Neural cell (in vitro differentiated cells): ENCODE measurements around the gene GAST. TPM values are rescaled to one million over a fixed set of nuclear protein-coding genes. Genes with fewer than 3 reads are reported as not detected.
A peak's percentile ranks its signal among the peaks of the same experiment; 100 is the strongest.

Source experiments
- H2AFZ ChIP-seq: fragments of 200-600, 300-800 bp; sonication (generic), shearing (Covaris generic); 2 replicates; pipeline ENCODE4 v1.6.0; 2014; ENCODE audit warnings: low read depth, mild to moderate bottlenecking, antibody characterized with exemption, low read length, moderate library complexity
- H3F3A ChIP-seq: fragments of 200-600 bp; shearing (Covaris generic); 2 replicates; pipeline ENCODE4 v1.6.1; 2016; ENCODE audit warnings: mild to moderate bottlenecking, moderate library complexity, mixed read lengths, antibody characterized with exemption, low read length; ENCODE audit not compliant: insufficient read depth, poor library complexity, severe bottlenecking
- H3K27ac ChIP-seq: fragments of 200-600, 300-800 bp; sonication (generic), shearing (Covaris generic); 2 replicates; pipeline ENCODE4 v1.5.1; 2014; ENCODE audit warnings: mild to moderate bottlenecking, low read length, moderate library complexity
- H3K27me3 ChIP-seq: fragments of 300-800, 200-600 bp; sonication (generic), shearing (Covaris generic); 2 replicates; pipeline ENCODE4 v1.6.0; 2014; ENCODE audit warnings: mild to moderate bottlenecking, low read depth, low read length, moderate library complexity; ENCODE audit not compliant: insufficient read depth
- H3K36me3 ChIP-seq: fragments of 300-800, 200-600 bp; sonication (generic), shearing (Covaris generic); 2 replicates; pipeline ENCODE4 v1.5.1; 2014; ENCODE audit warnings: mild to moderate bottlenecking, antibody characterized with exemption, low read length, moderate library complexity; ENCODE audit not compliant: insufficient read depth
- H3K4me2 ChIP-seq: fragments of 300-800, 200-600 bp; sonication (generic), shearing (Covaris generic); 2 replicates; pipeline ENCODE4 v1.6.0; 2014; ENCODE audit warnings: mild to moderate bottlenecking, low read length
- H3K4me3 ChIP-seq: fragments of 300-800, 200-600 bp; sonication (generic), shearing (Covaris generic); 2 replicates; pipeline ENCODE4 v1.5.1; 2014; ENCODE audit warnings: mild to moderate bottlenecking, low read length, moderate library complexity
- H3K79me2 ChIP-seq: fragments of 200-600 bp; shearing (Covaris generic); replicated peaks from 2 replicates; pipeline ENCODE4 v1.6.0; 2014; ENCODE audit warnings: mild to moderate bottlenecking, low read length, moderate library complexity; ENCODE audit not compliant: insufficient read depth
- H3K9ac ChIP-seq: fragments of 300-800, 200-600 bp; sonication (generic), shearing (Covaris generic); 2 replicates; pipeline ENCODE4 v1.6.1; 2016; ENCODE audit warnings: mild to moderate bottlenecking, low read length, mixed read lengths
- H3K9me2 ChIP-seq: fragments of 200-600 bp; shearing (Covaris generic); 2 replicates; pipeline ENCODE4 v1.6.1; 2016; ENCODE audit warnings: mild to moderate bottlenecking, low read length, mixed read lengths; ENCODE audit not compliant: insufficient read depth
- H3K9me3 ChIP-seq: fragments of 200-600, 300-800 bp; sonication (generic), shearing (Covaris generic); 2 replicates; pipeline ENCODE4 v1.6.1; 2016; ENCODE audit warnings: mild to moderate bottlenecking, mixed run types, low read length, moderate library complexity, mixed read lengths
- H4K20me1 ChIP-seq: fragments of 200-600 bp; shearing (Covaris generic); 2 replicates; pipeline ENCODE4 v1.6.1; 2016; ENCODE audit warnings: mild to moderate bottlenecking, mixed run types; ENCODE audit not compliant: insufficient read depth
- EP300 ChIP-seq: fragments of 450-650 bp; conservative IDR thresholded peaks from 2 replicates; pipeline ENCODE4 v1.6.1; 2014; ENCODE audit warnings: antibody characterized with exemption, mild to moderate bottlenecking, moderate library complexity; ENCODE audit not compliant: poor library complexity, severe bottlenecking
- EZH2 ChIP-seq: fragments of 200-600, 300-800 bp; shearing (Covaris generic), sonication (generic); IDR thresholded peaks from 2 replicates; pipeline ENCODE4 v1.6.1; 2014; ENCODE audit warnings: antibody characterized with exemption, low read length, borderline replicate concordance, mild to moderate bottlenecking; ENCODE audit not compliant: insufficient read depth, poor library complexity, severe bottlenecking
- MXI1 ChIP-seq: fragments of 450-650 bp; conservative IDR thresholded peaks from 2 replicates; pipeline ENCODE4 v1.6.1; 2014; ENCODE audit warnings: antibody characterized with exemption, mild to moderate bottlenecking; ENCODE audit not compliant: poor library complexity, severe bottlenecking
- POLR2AphosphoS5 ChIP-seq: IDR thresholded peaks from 2 replicates; pipeline ENCODE4 v1.6.1; 2012
- RAD21 ChIP-seq: fragments of 450-650 bp; conservative IDR thresholded peaks from 2 replicates; pipeline ENCODE4 v1.6.1; 2014; ENCODE audit warnings: antibody characterized with exemption, mild to moderate bottlenecking, moderate library complexity
- REST ChIP-seq: IDR thresholded peaks from 2 replicates; pipeline ENCODE4 v1.6.1; 2012; ENCODE audit warnings: borderline replicate concordance
- SMC3 ChIP-seq: fragments of 450-650 bp; conservative IDR thresholded peaks from 2 replicates; pipeline ENCODE4 v1.6.1; 2014; ENCODE audit warnings: antibody characterized with exemption, mild to moderate bottlenecking, moderate library complexity; ENCODE audit not compliant: poor library complexity
- TAF1 ChIP-seq: IDR thresholded peaks from 2 replicates; pipeline ENCODE4 v1.6.1; 2012; ENCODE audit warnings: low read depth
- polyA plus RNA-seq: library from polyadenylated mRNA; depleted of rRNA; stranded (reverse); fragments of >200 nt; gene quantifications from 2 replicates; pipeline ENCODE4 v1.2.3, GENCODE V29; 2014
- TF ChIP-seq, protein P1 (sequence below): fragments of 450-650 bp; IDR thresholded peaks from 2 replicates; pipeline ENCODE4 v1.5.1; 2014; ENCODE audit warnings: antibody characterized with exemption, mild to moderate bottlenecking, moderate library complexity; ENCODE audit not compliant: poor library complexity, severe bottlenecking

GAST gene
- polyA plus RNA-seq, 1 donor from 2014 or later = not detected

- H3K36me3 ChIP-seq = peaks cover 16% of the 10 kb centered on the region
- H3K9me2 ChIP-seq = no peaks in the 10 kb centered on the region
- no peak for TF ChIP-seq SMC3
- TF ChIP-seq MXI1 = no peak
- no peak for TF ChIP-seq RAD21
- no peak for TF ChIP-seq EP300
- TF ChIP-seq REST = no peak
- TF ChIP-seq, protein P1, sequence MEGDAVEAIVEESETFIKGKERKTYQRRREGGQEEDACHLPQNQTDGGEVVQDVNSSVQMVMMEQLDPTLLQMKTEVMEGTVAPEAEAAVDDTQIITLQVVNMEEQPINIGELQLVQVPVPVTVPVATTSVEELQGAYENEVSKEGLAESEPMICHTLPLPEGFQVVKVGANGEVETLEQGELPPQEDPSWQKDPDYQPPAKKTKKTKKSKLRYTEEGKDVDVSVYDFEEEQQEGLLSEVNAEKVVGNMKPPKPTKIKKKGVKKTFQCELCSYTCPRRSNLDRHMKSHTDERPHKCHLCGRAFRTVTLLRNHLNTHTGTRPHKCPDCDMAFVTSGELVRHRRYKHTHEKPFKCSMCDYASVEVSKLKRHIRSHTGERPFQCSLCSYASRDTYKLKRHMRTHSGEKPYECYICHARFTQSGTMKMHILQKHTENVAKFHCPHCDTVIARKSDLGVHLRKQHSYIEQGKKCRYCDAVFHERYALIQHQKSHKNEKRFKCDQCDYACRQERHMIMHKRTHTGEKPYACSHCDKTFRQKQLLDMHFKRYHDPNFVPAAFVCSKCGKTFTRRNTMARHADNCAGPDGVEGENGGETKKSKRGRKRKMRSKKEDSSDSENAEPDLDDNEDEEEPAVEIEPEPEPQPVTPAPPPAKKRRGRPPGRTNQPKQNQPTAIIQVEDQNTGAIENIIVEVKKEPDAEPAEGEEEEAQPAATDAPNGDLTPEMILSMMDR = no peak
- no peak for TF ChIP-seq EZH2
- no peak for TF ChIP-seq TAF1
- TF ChIP-seq POLR2AphosphoS5 = no peak
- no peak overlapping the region for H2AFZ ChIP-seq
- no peak overlapping the region for H3K27ac ChIP-seq
- peaks cover 14% of the 10 kb centered on the region for H4K20me1 ChIP-seq
- no peaks in the 10 kb centered on the region for H3K9me3 ChIP-seq
- H3F3A ChIP-seq = no peaks in the 10 kb centered on the region
- no peaks in the 10 kb centered on the region for H3K27me3 ChIP-seq
- no peak overlapping the region for H3K4me2 ChIP-seq
- H3K79me2 ChIP-seq = peaks cover 11% of the 10 kb centered on the region
- H3K9ac ChIP-seq = no peak overlapping the region
- H3K4me3 ChIP-seq = no peak overlapping the region
Measured at GRCh38 chr17:41695134-41695661, 16.9 kb upstream of the GAST start.

DNA sequence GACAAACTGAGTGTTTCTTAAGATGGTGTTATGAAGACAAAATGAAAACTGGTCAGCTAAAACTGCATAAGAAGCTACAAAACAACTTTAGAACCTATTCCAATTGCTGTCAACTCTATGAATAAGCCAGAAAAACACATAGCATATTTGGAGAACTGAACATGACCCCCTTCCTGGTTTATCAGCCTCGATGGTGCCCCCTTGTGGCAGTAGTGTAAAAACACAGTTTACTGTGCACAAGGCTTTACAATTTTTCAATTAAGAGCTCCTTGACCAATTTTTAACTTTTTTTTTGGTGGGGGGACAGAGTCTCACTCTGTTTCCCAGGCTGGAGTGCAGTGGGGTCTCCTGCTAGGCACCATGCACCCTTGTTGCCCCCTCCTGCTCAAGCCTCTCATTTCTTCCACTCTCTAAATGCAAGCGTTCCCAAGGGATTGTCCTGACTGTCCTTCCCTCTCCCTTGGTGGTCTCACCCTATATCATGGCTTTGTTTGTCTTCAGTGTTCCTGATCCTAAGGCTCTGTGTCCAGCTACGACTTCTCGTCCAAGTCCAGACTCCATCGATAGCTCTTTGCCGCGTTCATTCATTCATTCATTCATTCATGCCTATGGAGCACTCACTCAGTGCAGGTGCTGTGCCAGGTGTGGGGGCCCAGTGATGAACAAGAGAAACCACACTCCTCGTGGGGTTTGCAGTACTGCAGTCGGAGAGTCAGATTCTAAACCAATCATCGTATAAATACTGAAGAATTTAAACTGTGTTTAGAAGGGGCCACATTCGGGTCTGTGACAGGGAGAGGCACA, 16.0 kb upstream of the GAST start:
- H3K9me3 ChIP-seq = no peaks in the 10 kb centered on the region
- H3K9me2 ChIP-seq = no peaks in the 10 kb centered on the region
- peaks cover 7% of the 10 kb centered on the region for H3K36me3 ChIP-seq
- no peak overlapping the region for H3K4me2 ChIP-seq
- peaks cover 5% of the 10 kb centered on the region for H4K20me1 ChIP-seq
- peaks cover 2% of the 10 kb centered on the region for H3K79me2 ChIP-seq
- no peaks in the 10 kb centered on the region for H3K27me3 ChIP-seq
- TF ChIP-seq, protein P1 = peak; percentile 82
- peak; percentile 72 for TF ChIP-seq SMC3
- TF ChIP-seq RAD21 = peak; percentile 63
- TF ChIP-seq EZH2 = no peak
- no peak overlapping the region for H3K27ac ChIP-seq
- no peak overlapping the region for H3K4me3 ChIP-seq
- no peak overlapping the region for H3K9ac ChIP-seq
- H3F3A ChIP-seq = no peaks in the 10 kb centered on the region
- no peak overlapping the region for H2AFZ ChIP-seq
